Measurements from ENCODE around the gene DRGX. TPM values are rescaled to one million over a fixed set of nuclear protein-coding genes. Genes with fewer than 3 reads are reported as not detected.

DRGX gene
- total RNA-seq, 4 donors from 2014 or later = not detected

DNA sequence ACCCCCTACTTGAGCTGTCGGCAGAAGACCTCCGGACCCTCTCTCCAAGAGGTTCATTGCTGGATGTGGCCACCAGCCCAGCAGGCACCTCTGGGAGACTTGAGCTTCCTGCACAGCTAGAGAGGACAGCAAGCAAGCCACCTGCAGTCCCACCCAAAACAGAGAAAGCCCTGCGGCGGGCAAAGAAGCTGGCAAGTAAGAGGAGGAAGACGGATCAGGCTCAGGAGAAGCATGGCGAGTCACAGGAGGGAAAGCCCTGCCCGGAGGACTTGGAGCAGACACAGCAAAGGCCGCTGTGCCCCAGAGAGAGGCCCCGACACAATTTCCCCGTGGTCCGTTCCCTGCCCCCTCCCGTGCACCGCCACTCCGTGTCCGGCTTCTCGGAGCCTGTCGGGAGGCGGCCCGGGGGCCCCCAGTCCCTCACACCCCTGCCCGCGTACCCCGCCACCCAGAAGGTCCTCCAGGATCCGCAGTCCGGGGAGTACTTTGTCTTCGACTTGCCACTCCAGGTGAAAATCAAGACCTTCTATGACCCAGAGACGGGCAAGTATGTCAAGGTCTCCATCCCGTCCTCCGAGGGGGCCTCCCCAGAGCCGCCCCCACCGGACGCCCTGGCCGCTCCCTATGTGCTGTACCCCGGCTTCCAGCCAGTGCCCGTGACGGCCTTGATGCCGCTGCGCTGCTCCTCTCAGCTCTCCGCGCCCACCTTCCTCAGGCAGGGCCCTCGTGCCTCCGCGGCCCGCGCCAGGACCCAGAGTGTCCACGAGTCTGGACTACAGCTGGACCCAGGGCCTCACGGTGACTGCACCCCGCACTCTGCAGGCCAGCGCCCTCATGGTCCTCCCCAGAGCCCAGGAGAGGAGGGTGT, 69.7 kb downstream of the DRGX start:
- 93 to 95% methylated on average over 44 to 48 of the region's 48 CpGs for WGBS, 2 donors
- H3K4me3 ChIP-seq = no peak overlapping the region
- no peaks in the 10 kb centered on the region for H3K36me3 ChIP-seq
- TF ChIP-seq POLR2A (IDR thresholded peaks at IDR 0.05) (no peak), EP300 (IDR thresholded peaks at IDR 0.05) (no peak)
- TF ChIP-seq, protein P1, sequence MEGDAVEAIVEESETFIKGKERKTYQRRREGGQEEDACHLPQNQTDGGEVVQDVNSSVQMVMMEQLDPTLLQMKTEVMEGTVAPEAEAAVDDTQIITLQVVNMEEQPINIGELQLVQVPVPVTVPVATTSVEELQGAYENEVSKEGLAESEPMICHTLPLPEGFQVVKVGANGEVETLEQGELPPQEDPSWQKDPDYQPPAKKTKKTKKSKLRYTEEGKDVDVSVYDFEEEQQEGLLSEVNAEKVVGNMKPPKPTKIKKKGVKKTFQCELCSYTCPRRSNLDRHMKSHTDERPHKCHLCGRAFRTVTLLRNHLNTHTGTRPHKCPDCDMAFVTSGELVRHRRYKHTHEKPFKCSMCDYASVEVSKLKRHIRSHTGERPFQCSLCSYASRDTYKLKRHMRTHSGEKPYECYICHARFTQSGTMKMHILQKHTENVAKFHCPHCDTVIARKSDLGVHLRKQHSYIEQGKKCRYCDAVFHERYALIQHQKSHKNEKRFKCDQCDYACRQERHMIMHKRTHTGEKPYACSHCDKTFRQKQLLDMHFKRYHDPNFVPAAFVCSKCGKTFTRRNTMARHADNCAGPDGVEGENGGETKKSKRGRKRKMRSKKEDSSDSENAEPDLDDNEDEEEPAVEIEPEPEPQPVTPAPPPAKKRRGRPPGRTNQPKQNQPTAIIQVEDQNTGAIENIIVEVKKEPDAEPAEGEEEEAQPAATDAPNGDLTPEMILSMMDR (IDR thresholded peaks at IDR 0.05) = no peak
- DNase-seq (ENCODE audit: low spot score in 2 of 2) = no peak
- H3K9me3 ChIP-seq = no peaks in the 10 kb centered on the region
- H3K27me3 ChIP-seq = no peaks in the 10 kb centered on the region
- H3K4me1 ChIP-seq = no peaks in the 10 kb centered on the region
- H3K27ac ChIP-seq = no peak overlapping the region

DNA sequence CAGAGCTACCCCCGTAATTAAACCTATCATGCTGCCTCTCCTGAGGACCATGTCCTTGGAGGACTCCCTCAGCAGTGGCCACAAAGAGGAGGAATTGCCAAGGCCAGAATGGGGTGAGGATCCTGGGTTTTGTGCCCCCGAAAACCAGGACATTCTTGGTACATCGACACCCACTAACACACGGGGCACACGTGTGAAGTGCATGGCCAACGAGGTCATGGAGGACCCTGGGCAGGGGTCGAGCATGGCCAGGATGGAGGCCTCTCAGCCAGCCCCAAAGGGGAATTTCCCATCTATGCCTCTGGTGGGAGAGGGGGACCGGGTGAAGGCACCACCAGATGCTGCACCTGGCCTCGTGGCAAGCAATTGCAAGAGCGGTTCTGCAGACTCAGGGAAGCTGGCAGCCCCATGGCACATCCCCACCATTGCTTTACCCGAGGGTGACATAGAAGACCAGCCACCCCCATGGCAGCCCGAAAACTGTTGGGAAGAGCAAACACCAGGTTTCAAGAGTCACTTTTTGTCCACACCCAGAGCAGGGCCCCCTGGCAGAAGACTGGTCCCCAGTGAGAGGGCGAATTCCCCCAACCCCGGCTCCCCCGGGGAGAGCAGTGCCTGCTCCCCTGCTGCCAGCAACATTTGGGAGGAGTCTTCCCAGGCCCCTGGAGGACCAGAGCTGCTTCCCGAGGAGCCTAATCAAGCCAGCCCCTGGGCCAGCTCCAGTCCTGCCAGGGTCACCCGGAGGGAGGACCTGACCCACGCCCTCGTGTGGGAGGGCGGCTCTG, 70.6 kb downstream of the DRGX start:
- WGBS, 2 donors = 83 to 86% methylated on average over 8 to 16 of the region's 20 CpGs
- TF ChIP-seq EP300 (IDR thresholded peaks at IDR 0.05) (no peak), POLR2A (IDR thresholded peaks at IDR 0.05) (no peak)
- TF ChIP-seq, protein P1 (IDR thresholded peaks at IDR 0.05) = no peak
- Histone ChIP-seq H3K27me3 (no peaks in the 10 kb centered on the region), H3K4me1 (no peaks in the 10 kb centered on the region), H3K4me3 (no peak overlapping the region), H3K36me3 (no peaks in the 10 kb centered on the region), H3K27ac (no peak overlapping the region), H3K9me3 (no peaks in the 10 kb centered on the region)
- DNase-seq (ENCODE audit: low spot score in 2 of 2) = no peak

DNA sequence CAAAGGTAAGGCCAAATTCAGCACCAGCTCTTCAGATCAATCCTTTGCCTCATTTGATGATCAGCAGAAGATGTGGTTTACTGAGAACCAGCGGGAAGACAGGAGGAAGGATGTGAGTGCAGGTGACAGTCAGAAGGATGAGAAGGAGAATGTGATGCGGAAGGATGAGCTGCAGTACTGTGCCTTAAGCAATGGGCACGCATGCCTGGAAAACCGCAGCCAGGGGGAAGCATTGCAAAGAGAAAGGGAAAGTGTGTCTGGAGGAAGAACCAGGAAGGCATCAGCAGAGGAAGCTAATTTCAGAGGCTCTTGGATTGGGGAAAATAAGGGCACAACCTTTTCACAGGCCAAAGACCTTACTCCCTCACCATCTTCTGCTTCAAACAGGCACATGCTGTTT, 71.2 kb downstream of the DRGX start:
- no peak for TF ChIP-seq POLR2A (IDR thresholded peaks at IDR 0.05)
- 69 to 77% methylated on average over 4 of the region's 4 CpGs for WGBS, 2 donors
- Histone ChIP-seq H3K27ac (no peak overlapping the region), H3K4me1 (no peaks in the 10 kb centered on the region), H3K4me3 (no peak overlapping the region), H3K27me3 (no peaks in the 10 kb centered on the region), H3K9me3 (no peaks in the 10 kb centered on the region), H3K36me3 (no peaks in the 10 kb centered on the region)
- DNase-seq (ENCODE audit: low spot score in 2 of 2) = no peak

DNA sequence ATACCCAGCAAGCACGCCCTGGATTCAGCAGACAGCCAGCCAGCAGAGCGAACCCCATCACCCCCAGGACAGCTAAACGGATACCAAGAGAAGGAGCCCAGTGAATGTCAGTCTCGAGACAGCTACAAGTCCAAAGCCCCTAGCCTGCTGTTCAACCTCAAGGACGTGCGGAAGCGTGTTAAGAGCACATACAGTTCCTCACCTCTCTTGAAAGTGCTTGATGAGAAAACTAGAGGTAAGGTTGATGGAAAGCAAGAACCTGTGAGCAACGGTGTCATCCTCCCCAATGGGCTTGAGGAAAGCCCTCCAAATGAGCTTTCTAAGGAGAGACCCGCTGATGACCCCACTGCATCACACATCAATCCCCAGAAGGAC, 72.0 kb downstream of the DRGX start:
- no peak overlapping the region for H3K4me3 ChIP-seq
- WGBS, 2 donors = 91 to 92% methylated on average over 9 of the region's 9 CpGs
- no peaks in the 10 kb centered on the region for H3K4me1 ChIP-seq
- no peak for TF ChIP-seq POLR2A (IDR thresholded peaks at IDR 0.05)
- TF ChIP-seq, protein P1 (IDR thresholded peaks at IDR 0.05) = no peak
- no peak for TF ChIP-seq EP300 (IDR thresholded peaks at IDR 0.05)
- H3K36me3 ChIP-seq = no peaks in the 10 kb centered on the region
- H3K27me3 ChIP-seq = no peaks in the 10 kb centered on the region
- no peak overlapping the region for H3K27ac ChIP-seq
- DNase-seq (ENCODE audit: low spot score in 2 of 2) = no peak
- H3K9me3 ChIP-seq = no peaks in the 10 kb centered on the region

DNA sequence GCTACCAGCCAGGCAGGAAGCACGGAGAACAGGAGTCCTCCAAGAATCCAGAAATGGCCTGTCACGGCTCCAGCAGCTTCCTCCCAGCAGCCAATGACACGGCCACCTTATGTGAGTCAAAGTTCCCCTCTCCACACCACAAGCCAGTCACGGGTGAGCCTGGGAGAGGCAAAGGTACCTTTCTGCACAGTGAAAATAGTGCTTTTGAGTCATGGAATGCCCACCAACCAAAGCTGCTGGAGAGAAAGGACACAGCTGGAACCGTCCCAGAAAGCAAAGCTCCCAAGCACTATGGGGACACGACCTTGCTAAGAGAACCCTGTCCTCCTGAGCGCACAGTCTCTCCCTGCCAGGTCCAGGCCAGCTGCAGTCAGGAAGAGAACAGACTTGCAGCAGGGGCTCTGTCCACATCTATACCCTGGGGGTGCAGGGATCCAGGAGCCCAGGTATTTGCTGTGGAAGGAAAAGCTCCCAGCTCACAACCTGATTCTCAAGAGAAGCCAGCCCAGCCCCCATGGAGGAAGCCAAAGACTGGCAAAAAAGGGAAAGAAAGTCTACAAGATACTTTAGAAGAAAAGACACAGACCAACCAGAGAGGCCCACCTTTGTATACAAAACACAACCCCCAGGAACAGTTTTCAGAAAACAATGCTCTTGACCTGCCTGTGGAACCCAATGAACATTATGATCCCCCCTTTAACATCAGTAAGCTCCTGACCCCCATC, 72.6 kb downstream of the DRGX start:
- no peaks in the 10 kb centered on the region for H3K36me3 ChIP-seq
- H3K4me3 ChIP-seq = no peak overlapping the region
- H3K27ac ChIP-seq = no peak overlapping the region
- no peaks in the 10 kb centered on the region for H3K4me1 ChIP-seq
- WGBS, 2 donors = 61 to 69% methylated on average over 7 of the region's 7 CpGs
- no peak for DNase-seq (ENCODE audit: low spot score in 2 of 2)
- TF ChIP-seq POLR2A (IDR thresholded peaks at IDR 0.05) (no peak), EP300 (IDR thresholded peaks at IDR 0.05) (no peak)
- TF ChIP-seq, protein P1 (IDR thresholded peaks at IDR 0.05) = no peak
- no peaks in the 10 kb centered on the region for H3K9me3 ChIP-seq
- no peaks in the 10 kb centered on the region for H3K27me3 ChIP-seq

All from tibial nerve (tissue), 4 donors.